DND-41 (cell line): ENCODE results near the gene MIA2.

ENCODE experiments used
- ATAC-seq: fragments of 200-7000 bp; cut with Tn5 transposase; 3 replicates; pipeline ENCODE4 v1.9.1; 2021; ENCODE audit warnings: low read depth; ENCODE audit not compliant: insufficient read depth
- DNase-seq: peaks from one replicate; pipeline ENCODE4 v3.0.0-alpha.2; 2020
- H2AFZ ChIP-seq: 2 replicates; pipeline ENCODE4 v1.6.0; 2012; ENCODE audit warnings: low read depth, low read length
- H3K27ac ChIP-seq: 2 replicates; pipeline ENCODE4 v1.5.1; 2012; ENCODE audit warnings: low read length, inconsistent platforms
- H3K27me3 ChIP-seq: fragments of 200-600 bp; sonication (generic); 2 replicates; pipeline ENCODE4 v1.6.0; 2012; ENCODE audit warnings: low read length, mild to moderate bottlenecking, inconsistent platforms; ENCODE audit not compliant: insufficient read depth, poor library complexity
- H3K36me3 ChIP-seq: 2 replicates; pipeline ENCODE4 v1.5.1; 2012; ENCODE audit warnings: low read length, inconsistent platforms; ENCODE audit not compliant: insufficient read depth
- H3K4me1 ChIP-seq: 2 replicates; pipeline ENCODE4 v1.5.1; 2012; ENCODE audit warnings: mild to moderate bottlenecking, low read length; ENCODE audit not compliant: insufficient read depth
- H3K4me2 ChIP-seq: 2 replicates; pipeline ENCODE4 v1.6.0; 2012; ENCODE audit warnings: mild to moderate bottlenecking, moderate library complexity, low read length, inconsistent platforms; ENCODE audit not compliant: insufficient read depth
- H3K4me3 ChIP-seq, 2 experiments: fragments of 200-600 bp in 1 of 2; shearing (Covaris generic) in 1 of 2; 2 replicates each; pipeline ENCODE4 v1.5.1; 2012 to 2016; ENCODE audit warnings: inconsistent platforms in 2 of 2, low read length in 2 of 2, mild to moderate bottlenecking in 2 of 2, low read depth in 1 of 2, moderate library complexity in 1 of 2
- H3K79me2 ChIP-seq: 2 replicates; pipeline ENCODE4 v1.6.0; 2012; ENCODE audit warnings: low read length, inconsistent platforms; ENCODE audit not compliant: insufficient read depth
- H3K9ac ChIP-seq: 2 replicates; pipeline ENCODE4 v1.6.0; 2012; ENCODE audit warnings: low read depth, mild to moderate bottlenecking, inconsistent platforms, low read length, moderate library complexity
- H3K9me3 ChIP-seq: 2 replicates; pipeline ENCODE4 v1.5.1; 2012; ENCODE audit warnings: low read length, moderate library complexity, mild to moderate bottlenecking, inconsistent platforms; ENCODE audit not compliant: insufficient read depth, severe bottlenecking
- H4K20me1 ChIP-seq: 2 replicates; pipeline ENCODE4 v1.6.0; 2012; ENCODE audit warnings: low read length; ENCODE audit not compliant: insufficient read depth
- EZH2 ChIP-seq: IDR thresholded peaks from 3 replicates; pipeline ENCODE4 v1.6.1; 2012; ENCODE audit warnings: borderline replicate concordance, low read depth, mild to moderate bottlenecking, moderate library complexity, low read length, inconsistent platforms; ENCODE audit not compliant: severe bottlenecking
- TF ChIP-seq, protein P1 (sequence below): IDR thresholded peaks from 2 replicates; pipeline ENCODE4 v1.5.1; 2012; ENCODE audit warnings: borderline replicate concordance, low read length, moderate library complexity, mild to moderate bottlenecking; ENCODE audit not compliant: poor library complexity, severe bottlenecking; ENCODE audit errors: extremely low read depth

Gene MIA2

DNA sequence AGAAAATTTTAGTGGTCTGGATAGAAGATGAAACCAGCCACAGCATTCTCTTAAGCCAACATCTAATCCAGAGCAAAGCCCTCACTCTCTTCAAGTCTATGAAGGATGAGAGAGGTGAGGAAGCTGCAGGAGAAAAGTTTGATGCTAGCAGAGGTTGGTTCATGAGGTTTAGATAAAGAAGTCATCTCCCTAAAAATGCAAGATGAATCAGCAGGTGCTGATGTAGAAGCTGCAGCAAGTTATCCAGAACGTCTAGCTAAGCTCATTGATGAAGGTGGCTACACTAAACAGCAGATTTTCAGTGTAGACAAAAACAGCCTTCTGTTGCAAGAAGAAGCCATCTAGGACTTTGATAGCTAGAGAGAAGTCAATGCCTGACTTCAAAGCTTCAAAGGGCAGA, 150.0 kb downstream of the MIA2 start:
- H3K4me2 ChIP-seq: no peak overlapping the region
- H3K9ac ChIP-seq: no peak overlapping the region
- H2AFZ ChIP-seq: no peak overlapping the region
- TF ChIP-seq, protein P1, sequence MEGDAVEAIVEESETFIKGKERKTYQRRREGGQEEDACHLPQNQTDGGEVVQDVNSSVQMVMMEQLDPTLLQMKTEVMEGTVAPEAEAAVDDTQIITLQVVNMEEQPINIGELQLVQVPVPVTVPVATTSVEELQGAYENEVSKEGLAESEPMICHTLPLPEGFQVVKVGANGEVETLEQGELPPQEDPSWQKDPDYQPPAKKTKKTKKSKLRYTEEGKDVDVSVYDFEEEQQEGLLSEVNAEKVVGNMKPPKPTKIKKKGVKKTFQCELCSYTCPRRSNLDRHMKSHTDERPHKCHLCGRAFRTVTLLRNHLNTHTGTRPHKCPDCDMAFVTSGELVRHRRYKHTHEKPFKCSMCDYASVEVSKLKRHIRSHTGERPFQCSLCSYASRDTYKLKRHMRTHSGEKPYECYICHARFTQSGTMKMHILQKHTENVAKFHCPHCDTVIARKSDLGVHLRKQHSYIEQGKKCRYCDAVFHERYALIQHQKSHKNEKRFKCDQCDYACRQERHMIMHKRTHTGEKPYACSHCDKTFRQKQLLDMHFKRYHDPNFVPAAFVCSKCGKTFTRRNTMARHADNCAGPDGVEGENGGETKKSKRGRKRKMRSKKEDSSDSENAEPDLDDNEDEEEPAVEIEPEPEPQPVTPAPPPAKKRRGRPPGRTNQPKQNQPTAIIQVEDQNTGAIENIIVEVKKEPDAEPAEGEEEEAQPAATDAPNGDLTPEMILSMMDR: no peak
- no peak for TF ChIP-seq EZH2
- H3K27ac ChIP-seq: no peak overlapping the region
- no peaks in the 10 kb centered on the region for H4K20me1 ChIP-seq
- no peaks in the 10 kb centered on the region for H3K79me2 ChIP-seq
- no peaks in the 10 kb centered on the region for H3K27me3 ChIP-seq
- ATAC-seq: peak; percentile 28; the same call in 2 of the 3 replicates
- peaks cover 12% of the 10 kb centered on the region for H3K4me1 ChIP-seq
- no peaks in the 10 kb centered on the region for H3K9me3 ChIP-seq
- no peaks in the 10 kb centered on the region for H3K36me3 ChIP-seq
- DNase-seq: no peak
- no peak overlapping the region for H3K4me3 ChIP-seq

GRCh38 chr14:39384177-39384576, 150.5 kb downstream of the MIA2 start:
- Histone ChIP-seq H3K9ac (no peak overlapping the region), H3K4me1 (peaks cover 12% of the 10 kb centered on the region), H3K27me3 (no peaks in the 10 kb centered on the region), H2AFZ (no peak overlapping the region), H4K20me1 (no peaks in the 10 kb centered on the region), H3K36me3 (no peaks in the 10 kb centered on the region), H3K79me2 (no peaks in the 10 kb centered on the region), H3K4me3 (no peak overlapping the region), H3K27ac (no peak overlapping the region), H3K4me2 (no peak overlapping the region), H3K9me3 (no peaks in the 10 kb centered on the region)
- no peak for TF ChIP-seq EZH2
- TF ChIP-seq, protein P1: no peak
- no peak for ATAC-seq
- no peak for DNase-seq

DNA sequence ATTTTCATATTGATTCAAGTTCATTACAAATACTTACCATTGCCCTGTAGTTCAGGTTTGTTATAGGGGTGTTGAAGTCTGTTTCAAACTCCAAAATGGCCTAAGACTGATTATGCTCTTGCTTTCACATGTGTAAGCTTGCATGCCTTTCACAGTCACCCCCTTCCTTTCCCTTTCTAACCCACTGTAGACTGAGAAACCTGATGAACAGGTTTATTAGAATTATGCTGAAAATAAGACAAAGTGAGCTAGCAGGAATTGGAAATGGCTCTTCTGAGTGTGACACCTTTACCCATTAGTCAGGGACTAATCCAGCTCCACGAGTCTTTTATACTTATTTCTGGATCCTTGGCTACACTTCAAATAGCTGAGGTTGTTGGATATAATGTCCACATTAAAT, 159.6 kb downstream of the MIA2 start:
- no peak overlapping the region for H3K4me3 ChIP-seq
- H3K79me2 ChIP-seq: no peaks in the 10 kb centered on the region
- no peaks in the 10 kb centered on the region for H3K4me1 ChIP-seq
- H3K9ac ChIP-seq: no peak overlapping the region
- H3K36me3 ChIP-seq: peaks cover 17% of the 10 kb centered on the region; the same call in 1 of the 2 replicates
- TF ChIP-seq EZH2: no peak
- TF ChIP-seq, protein P1: no peak
- H2AFZ ChIP-seq: no peak overlapping the region
- no peak overlapping the region for H3K4me2 ChIP-seq
- H4K20me1 ChIP-seq: no peaks in the 10 kb centered on the region
- DNase-seq: no peak
- no peaks in the 10 kb centered on the region for H3K9me3 ChIP-seq
- no peak overlapping the region for H3K27ac ChIP-seq
- ATAC-seq: no peak
- no peaks in the 10 kb centered on the region for H3K27me3 ChIP-seq
